Measurements from ENCODE around the gene TRH. TPM values are rescaled to one million over a fixed set of nuclear protein-coding genes. Genes with fewer than 3 reads are reported as not detected.
A peak's percentile ranks its signal among the peaks of the same experiment; 100 is the strongest.
"Not testable (repeated sequence)": the region's sequence is repeated elsewhere in the genome, so short reads cannot be mapped to it uniquely, and the experiment has no call there.

TRH gene
- total RNA-seq, 4 donors from 2014 or later: 0.33 TPM; not detected in 3

DNA sequence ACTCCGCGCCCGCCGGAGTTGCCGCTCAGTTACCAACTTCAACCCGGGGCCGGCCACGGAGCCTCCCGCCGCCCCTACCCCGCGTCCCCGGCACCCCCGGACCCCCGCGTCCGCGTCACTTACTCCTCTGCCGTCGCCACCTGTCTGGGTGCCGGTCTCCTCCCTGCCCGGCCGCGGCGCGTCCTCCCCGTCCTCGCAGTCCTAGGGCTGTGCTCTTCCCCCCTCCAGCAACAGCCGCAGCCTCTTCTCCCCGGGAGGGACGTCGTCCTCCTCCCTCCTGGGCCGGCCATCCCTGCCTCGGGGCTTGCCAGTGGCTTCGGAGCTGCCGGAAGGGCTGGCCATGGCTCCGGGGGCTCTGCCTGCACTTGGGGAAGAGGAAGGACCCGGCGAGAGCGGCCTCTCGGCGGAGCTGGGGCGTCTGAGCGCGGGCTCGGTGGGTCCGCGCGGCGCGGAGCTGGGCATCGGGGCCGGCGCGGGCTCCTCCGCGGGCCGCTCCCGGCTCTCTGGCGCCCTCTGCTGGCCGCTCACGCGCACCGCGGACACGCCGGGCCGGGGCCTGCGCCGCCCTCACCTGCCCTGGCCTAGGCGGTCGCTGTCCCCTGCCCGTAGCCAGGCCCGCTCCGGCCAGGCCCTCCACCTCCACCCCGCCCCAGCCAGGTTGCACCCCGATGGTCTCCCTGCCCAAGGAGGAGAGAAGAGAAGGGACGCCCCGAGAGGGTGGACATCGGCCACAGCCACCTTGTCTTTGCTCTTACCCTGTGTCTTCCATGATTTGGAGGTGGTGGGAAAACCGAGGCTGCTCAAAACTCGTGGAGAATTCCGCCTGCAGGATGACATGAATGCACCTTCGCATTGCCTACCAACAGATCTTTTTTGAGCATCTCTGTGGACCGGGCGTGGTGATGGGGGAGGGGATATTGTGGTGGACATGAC is 28.4 kb downstream of the TRH start:
- H3K9me3 ChIP-seq; H3K36me3 ChIP-seq; DNase-seq (ENCODE audit: extremely low spot score); H3K4me1 ChIP-seq: not testable (repeated sequence)
- intact Hi-C loops (cut with DNase I): loop anchor here (2.0 kb wide), 1 partner anchor 60 kb away; no protein-coding TSS in a partner anchor
- 35% methylated on average over 7 of the region's 86 CpGs for WGBS
- Histone ChIP-seq H3K4me3 (peak overlapping the region; percentile 57 to 68 (median 60)), H3K27ac (replicated peaks in 1 of 4) (peak overlapping the region in 1 of 4 donors; percentile 42), H3K27me3 (peaks cover 0 to 42% (median 0%) of the 10 kb centered on the region in 4 donors)
- TF ChIP-seq, protein P1, sequence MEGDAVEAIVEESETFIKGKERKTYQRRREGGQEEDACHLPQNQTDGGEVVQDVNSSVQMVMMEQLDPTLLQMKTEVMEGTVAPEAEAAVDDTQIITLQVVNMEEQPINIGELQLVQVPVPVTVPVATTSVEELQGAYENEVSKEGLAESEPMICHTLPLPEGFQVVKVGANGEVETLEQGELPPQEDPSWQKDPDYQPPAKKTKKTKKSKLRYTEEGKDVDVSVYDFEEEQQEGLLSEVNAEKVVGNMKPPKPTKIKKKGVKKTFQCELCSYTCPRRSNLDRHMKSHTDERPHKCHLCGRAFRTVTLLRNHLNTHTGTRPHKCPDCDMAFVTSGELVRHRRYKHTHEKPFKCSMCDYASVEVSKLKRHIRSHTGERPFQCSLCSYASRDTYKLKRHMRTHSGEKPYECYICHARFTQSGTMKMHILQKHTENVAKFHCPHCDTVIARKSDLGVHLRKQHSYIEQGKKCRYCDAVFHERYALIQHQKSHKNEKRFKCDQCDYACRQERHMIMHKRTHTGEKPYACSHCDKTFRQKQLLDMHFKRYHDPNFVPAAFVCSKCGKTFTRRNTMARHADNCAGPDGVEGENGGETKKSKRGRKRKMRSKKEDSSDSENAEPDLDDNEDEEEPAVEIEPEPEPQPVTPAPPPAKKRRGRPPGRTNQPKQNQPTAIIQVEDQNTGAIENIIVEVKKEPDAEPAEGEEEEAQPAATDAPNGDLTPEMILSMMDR (IDR thresholded peaks at IDR 0.05): peak; percentile 67 to 79 (median 75)

DNA sequence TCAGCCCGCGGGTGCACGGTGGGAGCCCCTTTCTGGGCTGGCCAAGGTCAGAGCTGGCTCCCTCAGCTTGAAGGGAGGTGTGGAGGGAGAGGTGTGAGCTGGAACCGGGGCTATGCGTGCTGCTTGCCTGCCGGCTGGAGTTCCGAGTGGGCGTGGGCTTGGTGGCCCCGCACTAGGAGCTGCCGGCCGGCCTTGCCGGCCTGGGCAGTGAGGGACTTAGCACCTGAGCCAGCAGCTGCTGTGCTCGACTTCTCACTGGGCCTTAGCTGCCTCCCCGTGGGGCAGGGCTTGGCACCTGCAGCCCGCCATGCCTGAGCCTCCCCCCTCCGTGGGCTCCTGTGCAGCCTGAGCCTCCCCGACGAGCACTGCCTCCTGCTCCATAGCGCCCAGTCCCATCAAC is 36.0 kb downstream of the TRH start:
- 98% methylated on average over 7 of the region's 19 CpGs for WGBS
- Histone ChIP-seq H3K36me3 (no peaks in the 10 kb centered on the region), H3K27ac (replicated peaks in 1 of 4) (no peak overlapping the region), H3K9me3 (no peaks in the 10 kb centered on the region), H3K4me1 (no peaks in the 10 kb centered on the region), H3K4me3 (no peak overlapping the region), H3K27me3 (peaks cover 0 to 20% (median 0%) of the 10 kb centered on the region in 4 donors)
- TF ChIP-seq, protein P1 (IDR thresholded peaks at IDR 0.05): no peak
- no peak for TF ChIP-seq POLR2AphosphoS5 (IDR thresholded peaks at IDR 0.05)
- TF ChIP-seq EP300 (IDR thresholded peaks at IDR 0.05): no peak
- no peak for TF ChIP-seq POLR2A (IDR thresholded peaks at IDR 0.05; ENCODE audit: low read depth)
- DNase-seq (ENCODE audit: extremely low spot score): no peak
- intact Hi-C loops (cut with DNase I): loop anchor here (10.0 kb wide), 1 partner anchor 84 kb away; no protein-coding TSS in a partner anchor

DNA sequence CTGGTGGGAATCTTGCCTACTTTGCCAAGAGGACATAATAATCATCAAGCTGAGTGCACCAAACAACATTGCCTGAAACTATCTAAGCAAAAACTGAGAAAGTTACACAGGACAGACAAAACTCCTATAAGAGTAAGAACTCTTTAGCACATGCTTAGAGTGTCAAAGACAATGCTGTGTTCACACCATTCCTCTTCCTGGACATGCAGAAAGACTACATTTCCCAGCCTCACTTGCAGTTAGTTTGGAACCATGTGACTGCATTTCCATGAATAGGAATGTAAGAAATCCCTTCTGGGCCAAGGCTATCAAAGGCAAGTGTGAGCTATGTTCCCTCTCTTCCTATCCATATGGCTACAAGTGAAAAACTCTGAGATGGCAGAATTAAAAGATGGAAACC is 37.6 kb downstream of the TRH start:
- H3K4me3 ChIP-seq, H3K36me3 ChIP-seq: not testable (repeated sequence)
- intact Hi-C loops (cut with DNase I): loop anchor here (10.0 kb wide), 1 partner anchor 83 kb away; no protein-coding TSS in a partner anchor

DNA sequence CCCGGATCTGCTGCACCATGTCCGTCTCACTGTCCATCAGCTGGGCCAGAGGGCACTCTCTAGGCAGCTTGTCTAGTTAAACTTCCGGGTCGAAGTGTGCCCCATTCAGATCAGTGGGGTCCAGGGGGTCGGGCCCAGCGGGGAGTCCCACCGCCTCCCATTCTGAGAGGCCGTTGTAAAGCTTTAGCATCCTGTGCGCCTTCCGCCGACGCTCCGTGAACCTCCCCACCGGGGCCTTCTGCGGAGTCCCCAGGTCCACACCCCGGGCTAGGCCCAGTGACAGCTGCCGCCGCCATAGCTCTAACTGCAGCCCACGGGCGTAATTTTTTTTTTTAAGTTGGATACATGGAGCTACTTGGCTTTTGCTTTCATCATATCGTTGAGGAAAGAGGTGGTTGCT is 38.7 kb downstream of the TRH start:
- H3K4me1 ChIP-seq; H3K9me3 ChIP-seq; H3K27me3 ChIP-seq; DNase-seq (ENCODE audit: extremely low spot score); H3K27ac ChIP-seq (replicated peaks in 1 of 4); H3K36me3 ChIP-seq; H3K4me3 ChIP-seq: not testable (repeated sequence)
- 90% methylated on average over 18 of the region's 21 CpGs for WGBS
- intact Hi-C loops (cut with DNase I): loop anchor here (10.0 kb wide), 1 partner anchor 82 kb away; no protein-coding TSS in a partner anchor

More for the DNA sequence above, 37.6 kb downstream of the TRH start:
- peaks cover 0 to 11% (median 0%) of the 10 kb centered on the region in 4 donors for H3K27me3 ChIP-seq
- not testable (repeated sequence) for DNase-seq (ENCODE audit: extremely low spot score); H3K4me1 ChIP-seq; H3K27ac ChIP-seq (replicated peaks in 1 of 4); H3K9me3 ChIP-seq

DNA sequence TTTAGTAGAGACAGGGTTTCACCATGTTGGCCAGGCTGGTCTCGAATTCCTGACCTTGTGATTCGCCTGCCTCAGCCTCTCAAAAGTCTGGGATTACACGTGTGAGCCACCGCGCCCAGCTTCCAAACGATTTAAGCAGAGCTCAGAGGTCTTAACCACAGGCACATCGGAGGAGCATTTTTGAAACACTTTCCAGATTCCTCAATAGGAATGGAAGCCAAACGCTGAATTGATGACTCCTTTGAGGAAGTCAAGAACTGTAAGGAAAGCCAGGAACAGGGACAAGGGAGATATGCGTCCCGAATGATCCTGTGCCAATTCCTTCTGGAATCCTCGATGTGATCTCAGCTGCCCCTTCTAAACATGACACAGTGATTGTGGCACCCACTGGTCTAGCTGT is 40.0 kb downstream of the TRH start:
- no peaks in the 10 kb centered on the region for H3K4me1 ChIP-seq
- intact Hi-C loops (cut with DNase I): loop anchor here (10.0 kb wide), 1 partner anchor 80 kb away; no protein-coding TSS in a partner anchor
- H3K36me3 ChIP-seq: no peaks in the 10 kb centered on the region
- 73% methylated on average over 11 of the region's 11 CpGs for WGBS
- no peak overlapping the region for H3K27ac ChIP-seq (replicated peaks in 1 of 4)
- no peaks in the 10 kb centered on the region for H3K9me3 ChIP-seq
- DNase-seq (ENCODE audit: extremely low spot score): no peak
- H3K4me3 ChIP-seq: no peak overlapping the region
- TF ChIP-seq POLR2AphosphoS5 (IDR thresholded peaks at IDR 0.05) (no peak), POLR2A (IDR thresholded peaks at IDR 0.05; ENCODE audit: low read depth) (no peak), EP300 (IDR thresholded peaks at IDR 0.05) (no peak)
- TF ChIP-seq, protein P1 (IDR thresholded peaks at IDR 0.05): no peak
- H3K27me3 ChIP-seq: peaks cover 0 to 15% (median 0%) of the 10 kb centered on the region in 4 donors

DNA sequence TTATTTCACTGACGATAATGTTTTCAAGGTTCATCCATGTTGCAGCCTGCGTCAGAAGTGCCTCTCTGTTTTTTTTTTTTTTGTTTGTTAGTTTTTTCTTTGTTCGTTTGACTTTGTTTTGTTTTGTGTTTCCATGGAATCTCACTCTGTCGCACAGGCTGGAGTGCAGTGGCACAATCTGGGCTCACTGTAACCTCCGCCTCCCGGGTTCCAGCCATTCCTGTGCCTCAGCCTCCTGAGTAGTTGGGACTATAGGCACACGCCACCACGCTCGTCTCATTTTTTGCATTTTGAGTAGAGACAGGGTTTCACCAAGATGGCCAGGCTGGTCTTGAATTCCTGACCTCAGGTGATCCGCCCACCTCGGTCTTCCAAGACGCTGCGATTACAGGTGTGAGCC is 43.1 kb downstream of the TRH start:
- peaks cover 0 to 11% (median 0%) of the 10 kb centered on the region in 4 donors for H3K27me3 ChIP-seq
- DNase-seq (ENCODE audit: extremely low spot score); H3K4me1 ChIP-seq; H3K4me3 ChIP-seq; H3K36me3 ChIP-seq; H3K9me3 ChIP-seq; H3K27ac ChIP-seq (replicated peaks in 1 of 4): not testable (repeated sequence)
- WGBS: 78% methylated on average over 13 of the region's 13 CpGs
- intact Hi-C loops (cut with DNase I): loop anchor here (10.0 kb wide), 1 partner anchor 77 kb away; no protein-coding TSS in a partner anchor

Data from esophagus muscularis mucosa (tissue), 4 donors.